Neural cell (in vitro differentiated cells): ENCODE data around the gene SELENOI. TPM values are rescaled to one million over a fixed set of nuclear protein-coding genes. Genes with fewer than 3 reads are reported as not detected.

ENCODE experiments used
- H2AFZ ChIP-seq: fragments of 200-600, 300-800 bp; sonication (generic), shearing (Covaris generic); 2 replicates; pipeline ENCODE4 v1.6.0; 2014; ENCODE audit warnings: low read depth, mild to moderate bottlenecking, antibody characterized with exemption, low read length, moderate library complexity
- H3F3A ChIP-seq: fragments of 200-600 bp; shearing (Covaris generic); 2 replicates; pipeline ENCODE4 v1.6.1; 2016; ENCODE audit warnings: mild to moderate bottlenecking, moderate library complexity, mixed read lengths, antibody characterized with exemption, low read length; ENCODE audit not compliant: insufficient read depth, poor library complexity, severe bottlenecking
- H3K27ac ChIP-seq: fragments of 200-600, 300-800 bp; sonication (generic), shearing (Covaris generic); 2 replicates; pipeline ENCODE4 v1.5.1; 2014; ENCODE audit warnings: mild to moderate bottlenecking, low read length, moderate library complexity
- H3K27me3 ChIP-seq: fragments of 300-800, 200-600 bp; sonication (generic), shearing (Covaris generic); 2 replicates; pipeline ENCODE4 v1.6.0; 2014; ENCODE audit warnings: mild to moderate bottlenecking, low read depth, low read length, moderate library complexity; ENCODE audit not compliant: insufficient read depth
- H3K36me3 ChIP-seq: fragments of 300-800, 200-600 bp; sonication (generic), shearing (Covaris generic); 2 replicates; pipeline ENCODE4 v1.5.1; 2014; ENCODE audit warnings: mild to moderate bottlenecking, antibody characterized with exemption, low read length, moderate library complexity; ENCODE audit not compliant: insufficient read depth
- H3K4me2 ChIP-seq: fragments of 300-800, 200-600 bp; sonication (generic), shearing (Covaris generic); 2 replicates; pipeline ENCODE4 v1.6.0; 2014; ENCODE audit warnings: mild to moderate bottlenecking, low read length
- H3K4me3 ChIP-seq: fragments of 300-800, 200-600 bp; sonication (generic), shearing (Covaris generic); 2 replicates; pipeline ENCODE4 v1.5.1; 2014; ENCODE audit warnings: mild to moderate bottlenecking, low read length, moderate library complexity
- H3K79me2 ChIP-seq: fragments of 200-600 bp; shearing (Covaris generic); replicated peaks from 2 replicates; pipeline ENCODE4 v1.6.0; 2014; ENCODE audit warnings: mild to moderate bottlenecking, low read length, moderate library complexity; ENCODE audit not compliant: insufficient read depth
- H3K9ac ChIP-seq: fragments of 300-800, 200-600 bp; sonication (generic), shearing (Covaris generic); 2 replicates; pipeline ENCODE4 v1.6.1; 2016; ENCODE audit warnings: mild to moderate bottlenecking, low read length, mixed read lengths
- H3K9me2 ChIP-seq: fragments of 200-600 bp; shearing (Covaris generic); 2 replicates; pipeline ENCODE4 v1.6.1; 2016; ENCODE audit warnings: mild to moderate bottlenecking, low read length, mixed read lengths; ENCODE audit not compliant: insufficient read depth
- H3K9me3 ChIP-seq: fragments of 200-600, 300-800 bp; sonication (generic), shearing (Covaris generic); 2 replicates; pipeline ENCODE4 v1.6.1; 2016; ENCODE audit warnings: mild to moderate bottlenecking, mixed run types, low read length, moderate library complexity, mixed read lengths
- H4K20me1 ChIP-seq: fragments of 200-600 bp; shearing (Covaris generic); 2 replicates; pipeline ENCODE4 v1.6.1; 2016; ENCODE audit warnings: mild to moderate bottlenecking, mixed run types; ENCODE audit not compliant: insufficient read depth
- EP300 ChIP-seq: fragments of 450-650 bp; conservative IDR thresholded peaks from 2 replicates; pipeline ENCODE4 v1.6.1; 2014; ENCODE audit warnings: antibody characterized with exemption, mild to moderate bottlenecking, moderate library complexity; ENCODE audit not compliant: poor library complexity, severe bottlenecking
- EZH2 ChIP-seq: fragments of 200-600, 300-800 bp; shearing (Covaris generic), sonication (generic); IDR thresholded peaks from 2 replicates; pipeline ENCODE4 v1.6.1; 2014; ENCODE audit warnings: antibody characterized with exemption, low read length, borderline replicate concordance, mild to moderate bottlenecking; ENCODE audit not compliant: insufficient read depth, poor library complexity, severe bottlenecking
- MXI1 ChIP-seq: fragments of 450-650 bp; conservative IDR thresholded peaks from 2 replicates; pipeline ENCODE4 v1.6.1; 2014; ENCODE audit warnings: antibody characterized with exemption, mild to moderate bottlenecking; ENCODE audit not compliant: poor library complexity, severe bottlenecking
- POLR2AphosphoS5 ChIP-seq: IDR thresholded peaks from 2 replicates; pipeline ENCODE4 v1.6.1; 2012
- RAD21 ChIP-seq: fragments of 450-650 bp; conservative IDR thresholded peaks from 2 replicates; pipeline ENCODE4 v1.6.1; 2014; ENCODE audit warnings: antibody characterized with exemption, mild to moderate bottlenecking, moderate library complexity
- REST ChIP-seq: IDR thresholded peaks from 2 replicates; pipeline ENCODE4 v1.6.1; 2012; ENCODE audit warnings: borderline replicate concordance
- SMC3 ChIP-seq: fragments of 450-650 bp; conservative IDR thresholded peaks from 2 replicates; pipeline ENCODE4 v1.6.1; 2014; ENCODE audit warnings: antibody characterized with exemption, mild to moderate bottlenecking, moderate library complexity; ENCODE audit not compliant: poor library complexity
- TAF1 ChIP-seq: IDR thresholded peaks from 2 replicates; pipeline ENCODE4 v1.6.1; 2012; ENCODE audit warnings: low read depth
- polyA plus RNA-seq: library from polyadenylated mRNA; depleted of rRNA; stranded (reverse); fragments of >200 nt; gene quantifications from 2 replicates; pipeline ENCODE4 v1.2.3, GENCODE V29; 2014
- TF ChIP-seq, protein P1 (sequence below): fragments of 450-650 bp; IDR thresholded peaks from 2 replicates; pipeline ENCODE4 v1.5.1; 2014; ENCODE audit warnings: antibody characterized with exemption, mild to moderate bottlenecking, moderate library complexity; ENCODE audit not compliant: poor library complexity, severe bottlenecking

SELENOI gene
- polyA plus RNA-seq, 1 donor from 2014 or later = 25.2 TPM

GRCh38 chr2:26345283-26345544 is 729 bp upstream of the SELENOI start:
- Histone ChIP-seq H3K27me3 (no peaks in the 10 kb centered on the region), H4K20me1 (no peaks in the 10 kb centered on the region), H3K9ac (peak overlapping the region; percentile 91), H3K4me2 (peak overlapping the region; percentile 82), H3K9me2 (no peaks in the 10 kb centered on the region), H3K27ac (peak overlapping the region; percentile 98), H3K79me2 (peaks cover 46% of the 10 kb centered on the region), H3K36me3 (no peaks in the 10 kb centered on the region), H3F3A (peaks cover 6% of the 10 kb centered on the region), H3K4me3 (peak overlapping the region; percentile 82), H2AFZ (peak overlapping the region; percentile 67), H3K9me3 (no peaks in the 10 kb centered on the region)
- TF ChIP-seq MXI1 (no peak), RAD21 (no peak), POLR2AphosphoS5 (no peak), EP300 (no peak), EZH2 (no peak), TAF1 (no peak), REST (no peak), SMC3 (no peak)
- TF ChIP-seq, protein P1, sequence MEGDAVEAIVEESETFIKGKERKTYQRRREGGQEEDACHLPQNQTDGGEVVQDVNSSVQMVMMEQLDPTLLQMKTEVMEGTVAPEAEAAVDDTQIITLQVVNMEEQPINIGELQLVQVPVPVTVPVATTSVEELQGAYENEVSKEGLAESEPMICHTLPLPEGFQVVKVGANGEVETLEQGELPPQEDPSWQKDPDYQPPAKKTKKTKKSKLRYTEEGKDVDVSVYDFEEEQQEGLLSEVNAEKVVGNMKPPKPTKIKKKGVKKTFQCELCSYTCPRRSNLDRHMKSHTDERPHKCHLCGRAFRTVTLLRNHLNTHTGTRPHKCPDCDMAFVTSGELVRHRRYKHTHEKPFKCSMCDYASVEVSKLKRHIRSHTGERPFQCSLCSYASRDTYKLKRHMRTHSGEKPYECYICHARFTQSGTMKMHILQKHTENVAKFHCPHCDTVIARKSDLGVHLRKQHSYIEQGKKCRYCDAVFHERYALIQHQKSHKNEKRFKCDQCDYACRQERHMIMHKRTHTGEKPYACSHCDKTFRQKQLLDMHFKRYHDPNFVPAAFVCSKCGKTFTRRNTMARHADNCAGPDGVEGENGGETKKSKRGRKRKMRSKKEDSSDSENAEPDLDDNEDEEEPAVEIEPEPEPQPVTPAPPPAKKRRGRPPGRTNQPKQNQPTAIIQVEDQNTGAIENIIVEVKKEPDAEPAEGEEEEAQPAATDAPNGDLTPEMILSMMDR = no peak

DNA sequence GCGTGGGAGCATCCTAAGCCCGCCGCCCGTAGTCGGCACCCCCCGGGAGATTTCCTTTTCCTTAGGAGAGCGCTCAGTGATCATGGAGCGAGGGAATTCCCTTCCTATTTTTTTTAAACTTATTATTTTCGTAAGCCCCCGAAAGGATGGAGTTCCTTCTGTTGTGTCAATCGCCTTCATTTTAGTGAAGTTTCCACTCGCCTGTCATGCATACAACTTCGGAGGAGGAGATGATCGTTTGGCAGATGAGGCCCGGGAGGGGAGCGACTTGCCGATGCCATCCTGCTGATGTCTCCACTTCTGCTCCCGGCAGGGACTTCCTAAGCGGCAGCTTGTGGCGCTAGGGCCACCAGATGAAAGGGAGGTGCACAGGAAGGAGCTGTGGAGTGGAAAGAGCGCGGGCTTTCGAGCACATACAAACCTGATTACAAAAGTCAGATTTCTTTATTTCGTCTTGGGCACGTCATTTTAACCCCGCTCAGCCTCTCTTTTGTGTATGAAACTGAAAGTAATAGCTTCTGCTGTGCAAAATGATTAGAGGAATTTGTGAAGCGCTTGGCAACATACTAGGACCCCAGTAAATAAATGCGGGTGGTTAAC is 611 bp downstream of the SELENOI start, which contains the start of gene ADGRF3:
Gene ADGRF3 (minus strand): TSS at position 336 of the 600 bp plus-strand sequence. CDS start 555 bp downstream, outside the sequence.
- Histone ChIP-seq H3K4me2 (peak within 1 kb of the TSS; percentile 91), H3K79me2 (peaks cover 54% of the 10 kb centered on the region)
- TF ChIP-seq REST (peak; percentile 33), EZH2 (no peak), SMC3 (peak; percentile 43), MXI1 (peak; percentile 69), POLR2AphosphoS5 (peak; percentile 18), RAD21 (peak; percentile 43), EP300 (peak; percentile 21)
- TF ChIP-seq, protein P1 = no peak

More for the DNA sequence above, 611 bp downstream of the SELENOI start, which contains the start of gene ADGRF3:
- Histone ChIP-seq H3K36me3 (no peaks in the 10 kb centered on the region), H3K27ac (peak within 1 kb of the TSS; percentile 98), H3K9me2 (no peaks in the 10 kb centered on the region), H3F3A (peaks cover 6% of the 10 kb centered on the region), H2AFZ (peak within 1 kb of the TSS; percentile 67), H3K4me3 (peak within 1 kb of the TSS; percentile 82), H4K20me1 (no peaks in the 10 kb centered on the region), H3K9ac (peak within 1 kb of the TSS; percentile 91), H3K27me3 (no peaks in the 10 kb centered on the region), H3K9me3 (no peaks in the 10 kb centered on the region)
